Stimulated activated CD4-positive, alpha-beta T cell treated with anti-CD3 and anti-CD28 coated beads, TNF-alpha, amount 100 ng/mL, for 24 hours (primary cell): Measurements from ENCODE around the gene UBXN2A.
"Not testable (repeated sequence)": the region's sequence is repeated elsewhere in the genome, so short reads cannot be mapped to it uniquely, and the experiment has no call there.

ENCODE experiments used
- DNase-seq, 3 experiments: peaks; one replicate each; pipeline ENCODE4 v3.0.0-alpha.2; 2020; ENCODE audit warnings: low read depth in 3 of 3

Gene UBXN2A

DNA sequence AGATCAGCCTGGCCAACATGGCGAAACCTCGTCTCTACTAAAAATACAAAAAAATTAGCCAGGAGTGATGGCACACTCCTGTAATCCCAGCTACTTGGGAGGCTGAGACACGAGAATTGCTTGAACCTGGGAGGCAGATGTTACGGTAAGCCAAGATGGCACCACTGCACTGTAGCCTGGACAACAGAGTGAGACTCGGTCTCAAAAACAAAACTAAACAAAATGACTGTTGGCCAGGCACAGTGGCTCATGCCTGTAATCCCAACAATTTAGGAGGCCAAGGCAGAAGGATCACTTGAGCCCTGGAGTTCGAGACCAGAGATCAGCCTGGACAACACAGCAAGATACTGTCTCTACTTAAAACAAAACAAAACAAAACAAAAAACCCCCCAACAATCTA, 102.9 kb downstream of the UBXN2A start:
- DNase-seq = not testable (repeated sequence)

DNA sequence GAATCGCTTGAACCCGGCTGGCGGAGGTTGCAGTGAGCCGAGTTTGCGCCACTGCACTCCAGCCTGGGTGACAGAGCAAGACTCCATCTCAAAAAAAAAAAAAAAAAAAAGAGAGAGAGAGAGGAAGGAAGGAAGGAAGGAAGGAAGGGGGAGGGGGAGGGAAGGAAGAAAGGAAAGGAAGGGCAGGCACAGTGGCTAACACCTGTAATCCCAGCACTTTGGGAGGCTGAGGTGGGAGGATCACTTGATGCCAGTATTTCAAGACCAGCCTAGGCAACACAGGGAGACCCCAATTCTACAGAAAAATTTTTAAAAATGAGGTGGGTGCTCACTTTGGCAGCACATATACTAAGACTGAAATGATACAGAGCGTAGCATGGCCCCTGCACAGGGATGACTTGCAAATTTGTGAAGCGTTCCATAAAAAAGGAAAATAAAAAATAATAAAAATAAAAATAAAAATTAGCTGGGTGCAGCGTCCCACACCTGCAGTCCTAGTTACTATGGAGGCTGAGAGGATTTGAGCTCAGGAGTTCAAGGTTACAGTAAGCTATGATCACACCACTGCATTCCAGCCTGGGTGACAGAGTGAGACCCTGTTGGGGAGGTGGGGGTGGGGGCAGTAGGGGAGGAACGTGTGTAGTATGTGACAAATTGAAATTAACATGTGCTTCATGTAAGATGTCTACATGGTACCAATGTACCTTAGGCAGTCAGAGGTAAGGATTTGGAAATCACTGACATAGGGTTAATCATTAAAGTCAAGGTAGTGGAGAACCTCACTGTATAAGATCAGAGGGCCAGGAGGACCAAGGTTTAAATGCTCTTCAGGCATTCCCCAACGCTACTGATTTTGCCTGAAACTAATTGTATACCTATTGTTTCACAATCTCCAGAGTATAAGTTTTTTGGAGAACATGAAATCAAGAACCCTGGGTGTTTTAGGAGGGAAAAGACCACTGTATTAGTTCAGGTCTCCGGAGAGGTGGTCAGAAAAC, 105.5 kb downstream of the UBXN2A start:
- DNase-seq = no peak

DNA sequence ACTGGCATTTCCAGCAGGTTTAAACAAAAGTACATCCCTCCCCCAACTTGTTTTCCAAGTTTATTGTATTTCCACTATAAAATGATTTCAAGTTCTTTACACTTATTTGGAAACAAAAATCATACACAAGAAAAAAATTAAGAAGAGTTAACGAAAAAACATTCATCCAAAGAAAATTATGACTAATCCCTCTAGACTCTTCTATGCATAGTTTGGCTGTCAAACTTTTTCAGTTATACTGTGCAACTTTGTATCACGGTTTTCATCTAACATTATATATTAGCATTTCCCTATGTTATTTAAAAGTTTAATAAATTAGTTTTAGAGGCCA, 106.3 kb downstream of the UBXN2A start:
- DNase-seq = no peak

DNA sequence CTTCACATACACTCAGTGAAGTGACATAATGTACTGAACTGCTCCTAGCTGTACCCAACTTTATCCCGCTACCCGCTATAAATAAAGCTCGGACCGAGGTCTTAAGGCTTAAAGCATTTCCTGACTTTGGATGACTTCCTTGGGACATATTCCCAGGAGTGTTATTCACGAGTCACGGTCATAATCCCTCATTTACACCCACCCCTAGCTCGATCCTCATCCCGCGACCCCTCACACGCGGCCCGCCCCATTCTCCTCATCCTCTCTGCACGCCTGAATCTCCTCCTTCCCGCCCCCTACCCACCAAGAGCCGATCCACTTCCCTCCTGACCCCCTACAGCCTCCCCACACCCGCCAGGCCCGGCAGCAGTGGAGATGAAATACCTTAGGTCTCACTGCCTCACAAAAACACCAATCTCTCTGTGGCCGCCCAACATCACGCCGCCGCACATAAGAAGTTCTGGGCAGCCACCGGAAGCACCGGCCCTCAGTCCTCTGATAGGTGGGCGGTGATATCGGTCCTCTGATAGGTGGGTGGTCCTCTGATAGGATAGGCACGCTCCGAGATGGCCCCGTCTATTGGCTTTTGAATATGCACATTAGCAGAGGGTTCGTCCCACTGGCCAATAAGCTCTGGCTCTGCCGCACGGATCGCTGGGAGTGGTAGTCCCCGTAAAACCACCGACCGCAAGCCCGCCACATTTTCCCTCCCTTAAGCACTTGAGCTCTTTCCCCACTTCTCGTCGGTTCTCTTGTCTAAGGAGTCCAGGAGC, 106.9 kb downstream of the UBXN2A start, which contains the start of gene WDCP:
WDCP (minus strand) TSS at position 462 of the 773 bp plus-strand sequence. CDS start 7,897 bp downstream, outside the sequence.
- peak; percentile 83 to 93 (median 92) for DNase-seq

DNA sequence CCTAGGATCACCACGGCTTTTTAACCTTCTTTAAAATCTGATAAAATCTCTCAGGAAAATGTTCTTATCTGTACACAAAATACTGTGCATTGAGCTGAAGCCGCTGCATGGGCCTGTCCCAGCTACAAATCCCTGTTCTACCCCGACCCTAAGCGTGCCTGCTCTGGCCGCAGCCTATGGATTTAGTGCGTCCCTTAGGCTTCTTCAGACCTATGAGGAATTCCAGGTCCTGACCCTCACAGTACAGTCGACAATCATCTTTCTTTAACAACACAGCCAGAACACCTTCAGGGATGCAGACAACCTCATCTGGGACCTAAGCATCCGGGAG, 107.4 kb downstream of the UBXN2A start:
- DNase-seq = no peak

DNA sequence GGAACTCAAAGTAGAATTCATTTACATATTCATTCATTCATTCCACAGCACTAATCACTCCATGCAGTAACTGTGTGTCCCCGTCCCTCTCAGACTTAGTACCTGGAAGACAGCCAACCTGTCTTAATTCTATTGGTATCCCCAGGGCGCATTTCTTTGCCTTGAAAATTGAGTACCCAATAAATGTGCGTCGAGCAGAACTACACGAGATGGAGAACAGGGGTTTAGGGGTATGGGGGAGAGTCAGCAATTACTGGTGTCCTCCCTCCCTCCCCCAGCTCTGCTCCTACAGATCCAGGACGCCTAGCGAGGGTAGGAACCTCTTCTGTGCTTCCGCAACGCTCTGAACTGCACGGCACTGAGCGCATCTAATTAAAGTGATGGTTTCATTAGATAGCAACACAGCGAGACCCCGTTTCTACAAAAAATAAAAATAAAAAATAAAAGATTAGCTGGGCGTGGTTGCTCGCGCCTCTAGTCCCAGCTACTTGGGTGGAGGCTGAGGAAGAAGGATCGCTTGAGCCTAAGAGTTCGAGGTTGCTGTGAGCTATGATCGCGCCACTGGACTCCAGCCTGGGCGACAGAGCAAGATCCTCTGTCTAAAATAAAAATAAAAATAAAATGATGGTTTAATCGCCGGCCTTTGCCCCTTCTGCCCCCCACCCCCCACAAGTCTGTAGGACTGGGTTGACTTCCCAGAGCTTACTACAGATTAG, 108.7 kb downstream of the UBXN2A start:
- no peak for DNase-seq

DNA sequence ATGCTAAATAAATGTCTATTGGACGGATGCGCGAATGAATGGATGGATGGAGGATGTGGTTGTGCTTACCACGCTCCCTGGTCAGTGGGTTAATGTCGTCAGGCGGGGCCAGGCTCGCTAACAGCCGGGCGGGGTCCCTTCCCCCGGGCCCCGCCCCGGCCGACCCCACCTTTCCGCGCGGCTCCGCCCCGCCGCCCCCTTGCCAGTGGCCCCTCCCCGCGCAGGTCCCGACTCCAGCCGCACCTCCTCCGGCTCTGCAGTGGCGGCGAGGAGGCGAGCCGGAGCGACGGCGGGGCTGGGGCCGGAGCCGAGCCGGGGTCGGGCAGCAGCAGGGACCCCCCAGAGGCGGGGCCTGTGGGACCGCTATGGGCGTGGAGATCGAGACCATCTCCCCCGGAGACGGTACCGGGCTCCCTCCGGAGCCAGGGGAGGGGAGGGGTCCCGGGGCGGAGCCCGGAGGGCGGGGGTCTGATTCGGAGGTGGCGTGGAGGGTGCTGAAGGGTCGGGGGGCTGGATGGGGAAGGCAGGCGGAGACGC, 109.3 kb downstream of the UBXN2A start, which contains the start of gene FKBP1B:
FKBP1B (plus strand) TSS at position 257 of the 537 bp plus-strand sequence; CDS start at position 366, 109 bp downstream.
- DNase-seq = peak in 2 of 3 experiments; percentile 13 to 59

DNA sequence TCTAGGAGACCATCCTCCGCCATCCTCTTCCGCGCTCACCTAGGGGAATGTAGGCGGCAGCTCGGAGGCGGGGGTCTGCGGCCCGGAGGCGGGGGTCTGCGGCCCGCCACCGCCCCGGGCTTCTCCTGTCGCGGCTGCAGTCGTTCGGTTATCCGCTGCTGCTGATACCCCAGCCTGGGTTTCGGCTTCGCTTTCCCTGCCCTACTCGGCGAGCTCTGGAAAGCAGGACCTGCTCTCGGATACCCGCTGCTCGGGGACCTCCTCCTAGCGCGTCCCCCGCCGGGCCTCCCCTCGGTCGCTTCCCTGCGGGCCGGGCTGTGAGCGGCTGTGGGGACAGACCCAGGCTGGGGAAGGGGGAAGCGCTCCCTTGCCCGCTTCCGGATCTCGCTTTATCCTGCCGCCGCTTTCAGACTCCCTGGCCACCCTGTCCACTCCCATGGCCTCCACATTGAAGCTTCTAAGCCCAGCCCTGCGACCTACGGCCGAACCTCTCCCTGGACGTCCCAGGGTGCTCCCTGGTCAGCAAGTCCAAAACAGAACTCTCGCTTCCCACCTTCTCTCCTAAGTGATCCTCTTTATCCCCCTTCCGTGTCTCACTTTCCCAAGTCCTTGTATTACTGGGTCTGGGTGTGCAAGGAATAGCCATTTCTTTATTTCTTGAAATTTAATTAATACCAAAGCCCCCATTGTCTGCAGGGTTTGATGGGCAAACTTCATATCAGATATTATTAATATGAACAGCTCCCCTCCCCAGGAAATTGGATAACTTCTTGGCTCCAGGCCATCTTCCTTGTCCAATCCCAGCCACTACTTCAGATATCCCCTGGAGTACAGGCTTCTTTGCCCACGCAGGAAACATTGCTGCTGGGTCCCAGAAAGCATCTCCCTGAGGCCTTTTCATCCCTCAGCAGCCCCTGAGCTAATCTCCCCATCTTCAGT, 110.0 kb downstream of the UBXN2A start:
- DNase-seq = peak in 1 of 3 experiments; percentile 6

DNA sequence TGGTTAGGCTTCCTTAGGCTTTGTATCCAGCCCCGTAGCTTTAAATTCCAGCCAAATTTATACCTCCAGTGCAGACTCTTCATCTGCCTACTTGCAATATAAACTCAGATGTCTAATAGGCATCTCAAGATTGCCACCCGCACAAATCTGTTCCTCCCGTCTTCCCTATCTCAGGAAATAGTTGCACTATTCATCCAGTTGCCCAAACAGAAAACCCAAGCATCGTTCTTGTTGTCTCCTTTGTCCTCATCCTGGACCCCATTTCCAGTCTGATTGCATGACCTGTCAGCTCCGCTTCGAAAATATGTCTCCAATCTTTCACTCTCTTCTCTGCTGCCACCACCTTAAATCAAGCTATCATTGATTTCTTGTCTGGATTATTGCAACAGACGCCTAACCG, 111.6 kb downstream of the UBXN2A start:
- no peak for DNase-seq

DNA sequence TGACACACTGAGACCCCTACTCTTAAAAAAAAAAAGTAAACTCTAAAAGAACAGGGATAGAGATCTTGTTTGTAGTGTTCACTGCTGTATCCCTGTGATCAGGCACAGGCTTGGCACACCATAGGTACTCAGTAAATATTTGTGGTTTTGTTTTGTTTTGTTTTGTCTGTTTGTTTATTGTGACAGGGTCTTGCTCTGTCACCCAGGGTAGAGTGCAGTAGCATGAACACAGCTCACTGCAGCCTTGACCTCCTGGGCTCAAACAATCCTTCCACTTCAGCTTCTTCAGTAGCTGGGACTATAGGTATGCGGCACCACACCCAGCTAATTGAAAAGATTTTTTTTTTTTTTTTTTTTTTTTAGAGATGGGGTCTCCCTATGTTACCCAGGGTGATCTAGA, 112.7 kb downstream of the UBXN2A start:
- DNase-seq = no peak
